Kidney epithelial cell (primary cell): ENCODE results near the gene CLNK. TPM values are rescaled to one million over a fixed set of nuclear protein-coding genes. Genes with fewer than 3 reads are reported as not detected.

ENCODE experiments used
- DNase-seq: peaks from one replicate; pipeline ENCODE4 v3.0.0-alpha.2; 2010; ENCODE audit warnings: low read depth
- H3K27me3 ChIP-seq: 2 replicates; pipeline ENCODE4 v1.6.0; 2011; ENCODE audit warnings: low read length; ENCODE audit not compliant: control insufficient read depth, insufficient read depth
- H3K36me3 ChIP-seq: 2 replicates; pipeline ENCODE4 v1.5.1; 2011; ENCODE audit warnings: low read length; ENCODE audit not compliant: control insufficient read depth, insufficient read depth
- H3K4me3 ChIP-seq: 2 replicates; pipeline ENCODE4 v1.5.1; 2011; ENCODE audit warnings: low read depth, mild to moderate bottlenecking, control low read depth, low read length
- CTCF ChIP-seq: IDR thresholded peaks from 2 replicates; pipeline ENCODE4 v1.5.1; 2011; ENCODE audit warnings: mild to moderate bottlenecking, moderate library complexity, low read length, control low read depth, inconsistent platforms; ENCODE audit not compliant: insufficient read depth, poor library complexity, severe bottlenecking
- total RNA-seq: library from RNA; depleted of rRNA; stranded (reverse); fragments of >200 nt; gene quantifications from 2 replicates; pipeline ENCODE4 v1.2.3, GENCODE V29; 2015

The CLNK gene
- total RNA-seq, 1 donor from 2014 or later = not detected

- no peaks in the 10 kb centered on the region for H3K36me3 ChIP-seq
- no peak overlapping the region for H3K4me3 ChIP-seq
- TF ChIP-seq CTCF = no peak
- H3K27me3 ChIP-seq = no peaks in the 10 kb centered on the region
- DNase-seq = no peak
Observed at GRCh38 chr4:10691651-10692050, 7.1 kb upstream of the CLNK start.

DNA sequence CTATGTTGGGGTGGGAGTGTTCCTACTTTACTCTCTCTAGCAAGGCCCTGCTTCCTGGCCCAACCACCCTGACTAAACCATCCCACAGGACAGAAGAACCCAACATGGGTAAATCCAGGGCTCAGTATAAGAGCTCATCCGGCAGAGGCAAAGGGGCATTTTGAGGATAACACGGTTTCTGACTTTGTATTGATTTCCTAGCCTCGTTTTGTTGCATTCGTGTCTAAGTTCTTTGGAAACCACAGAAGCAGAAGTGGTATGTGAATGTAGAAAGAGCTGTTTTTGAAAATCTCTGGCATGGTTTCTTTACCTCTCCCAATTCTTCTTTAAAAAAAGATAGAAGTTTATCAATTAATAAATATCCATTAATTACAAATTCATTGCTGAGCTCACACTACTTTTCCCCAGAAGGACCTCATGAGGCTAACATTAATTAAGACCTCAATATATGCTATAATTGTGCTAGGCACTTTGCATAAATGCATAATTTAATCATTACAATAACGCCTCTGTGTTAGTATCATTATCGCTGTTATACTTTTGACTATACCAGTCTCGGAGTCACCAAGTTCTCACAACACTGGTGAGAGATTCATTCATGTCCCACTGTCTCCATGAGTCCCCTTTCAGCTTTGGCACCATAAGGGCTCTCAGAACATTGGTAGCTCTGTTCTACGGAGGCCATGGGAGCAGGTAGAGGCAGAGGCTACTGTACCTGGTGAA, 5.8 kb upstream of the CLNK start:
- no peak for DNase-seq
- no peak overlapping the region for H3K4me3 ChIP-seq
- H3K36me3 ChIP-seq = no peaks in the 10 kb centered on the region
- no peak for TF ChIP-seq CTCF
- H3K27me3 ChIP-seq = no peaks in the 10 kb centered on the region

DNA sequence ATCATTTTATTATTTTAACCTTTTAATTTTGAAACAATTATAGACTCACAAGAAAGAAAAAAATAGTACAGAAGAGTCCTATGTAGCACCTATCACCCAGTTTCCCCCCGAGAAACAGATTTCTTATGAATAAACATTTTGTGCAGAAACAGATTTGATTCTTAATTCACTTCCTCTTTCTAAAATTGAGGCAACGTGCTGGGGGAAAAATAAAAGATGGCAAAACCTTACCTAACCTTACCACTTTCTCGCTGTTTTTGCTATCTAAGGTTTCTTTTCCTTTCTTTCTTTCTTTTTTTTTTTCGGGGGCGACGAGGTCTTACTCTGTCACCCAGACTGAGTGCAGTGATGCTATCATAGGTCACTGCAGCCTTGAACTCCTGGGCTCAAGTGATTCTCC, 4.3 kb upstream of the CLNK start:
- Histone ChIP-seq H3K27me3 (no peaks in the 10 kb centered on the region), H3K36me3 (no peaks in the 10 kb centered on the region), H3K4me3 (no peak overlapping the region)
- DNase-seq = no peak
- TF ChIP-seq CTCF = no peak

DNA sequence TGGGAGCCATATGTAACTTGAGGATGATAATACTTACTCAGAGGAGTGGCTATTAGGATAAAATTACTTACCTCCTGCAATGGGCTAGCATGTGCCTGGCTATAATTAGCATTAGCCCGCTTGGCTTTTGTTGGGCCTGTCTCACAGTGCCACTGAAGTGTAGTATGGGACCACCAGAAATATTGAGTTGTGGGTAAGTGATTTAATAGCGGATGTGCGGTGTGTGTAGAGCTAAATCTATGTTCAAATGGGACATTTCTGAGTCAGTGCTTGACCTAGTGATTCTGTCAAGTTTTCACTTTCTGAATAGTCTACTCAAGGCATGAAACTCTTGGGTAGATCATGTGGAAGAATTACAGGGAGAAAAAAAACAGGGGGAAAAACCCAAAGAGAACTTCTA, 3.5 kb upstream of the CLNK start:
- no peaks in the 10 kb centered on the region for H3K36me3 ChIP-seq
- H3K4me3 ChIP-seq = no peak overlapping the region
- no peak for TF ChIP-seq CTCF
- no peaks in the 10 kb centered on the region for H3K27me3 ChIP-seq
- no peak for DNase-seq

- H3K4me3 ChIP-seq = no peak overlapping the region
- no peaks in the 10 kb centered on the region for H3K27me3 ChIP-seq
- DNase-seq = no peak
- TF ChIP-seq CTCF = no peak
- no peaks in the 10 kb centered on the region for H3K36me3 ChIP-seq
Observed at GRCh38 chr4:10687526-10687925, 3.0 kb upstream of the CLNK start.

DNA sequence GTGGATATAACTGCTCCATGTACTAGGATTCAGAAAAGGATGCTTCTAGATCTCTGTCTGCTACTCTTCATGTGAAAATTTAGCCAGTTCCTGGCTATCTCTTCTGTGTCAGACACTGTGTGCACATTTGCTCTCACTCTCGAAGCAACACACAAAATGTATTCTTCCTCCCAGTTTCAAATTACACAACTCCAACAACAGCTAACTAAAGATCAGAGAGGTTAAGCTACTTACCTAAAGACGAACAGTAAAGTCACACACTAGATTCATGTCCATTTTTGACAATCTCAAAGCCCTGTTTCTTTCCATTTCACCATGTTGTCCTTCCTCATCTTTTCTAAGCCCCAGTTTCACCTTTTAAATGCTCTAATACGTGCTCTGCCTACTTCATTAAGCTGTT, 2.2 kb downstream of the CLNK start:
- Histone ChIP-seq H3K4me3 (no peak overlapping the region), H3K27me3 (no peaks in the 10 kb centered on the region), H3K36me3 (no peaks in the 10 kb centered on the region)
- no peak for DNase-seq
- TF ChIP-seq CTCF = no peak
